CD4-positive, alpha-beta T cell treated with Interferon alpha-2 for 1 hour (primary cell): ENCODE measurements around the gene LAMA1.

Experiments
- DNase-seq, 2 donors: peaks; one replicate each; pipeline ENCODE4 v3.0.0-alpha.2; 2020 to 2022

The LAMA1 gene

GRCh38 chr18:7111134-7111533 is 6.5 kb downstream of the LAMA1 start:
- no peak for DNase-seq

GRCh38 chr18:7105943-7106342 is 11.7 kb downstream of the LAMA1 start:
- no peak for DNase-seq

GRCh38 chr18:7105268-7105667 is 12.3 kb downstream of the LAMA1 start:
- no peak for DNase-seq

- DNase-seq, result no peak
Observed at GRCh38 chr18:7104649-7105048, 12.9 kb downstream of the LAMA1 start.

- no peak for DNase-seq
Observed at GRCh38 chr18:7102131-7102530, 15.5 kb downstream of the LAMA1 start.

GRCh38 chr18:7096838-7097237 is 20.8 kb downstream of the LAMA1 start:
- DNase-seq, result no peak

- no peak for DNase-seq
Observed at GRCh38 chr18:7094427-7094826, 23.2 kb downstream of the LAMA1 start.

- no peak for DNase-seq
Observed at GRCh38 chr18:7090771-7091170, 26.8 kb downstream of the LAMA1 start.

- no peak for DNase-seq
Observed at GRCh38 chr18:7089369-7089768, 28.2 kb downstream of the LAMA1 start.

- no peak for DNase-seq
Observed at GRCh38 chr18:7084080-7085065, 33.2 kb downstream of the LAMA1 start.

GRCh38 chr18:7082671-7083070 is 34.9 kb downstream of the LAMA1 start:
- DNase-seq, result no peak

GRCh38 chr18:7079231-7079630 is 38.4 kb downstream of the LAMA1 start:
- no peak for DNase-seq

- no peak for DNase-seq
Observed at GRCh38 chr18:7072593-7072992, 45.0 kb downstream of the LAMA1 start.

- DNase-seq, result no peak
Observed at GRCh38 chr18:7071600-7071999, 46.0 kb downstream of the LAMA1 start.

GRCh38 chr18:7070466-7070865 is 47.1 kb downstream of the LAMA1 start:
- DNase-seq, result no peak

GRCh38 chr18:7068871-7069590 is 48.6 kb downstream of the LAMA1 start:
- DNase-seq, result no peak

- DNase-seq, result no peak
Observed at GRCh38 chr18:7066965-7067555, 50.5 kb downstream of the LAMA1 start.

GRCh38 chr18:7065736-7066135 is 51.9 kb downstream of the LAMA1 start:
- no peak for DNase-seq

- no peak for DNase-seq
Observed at GRCh38 chr18:7064346-7064745, 53.3 kb downstream of the LAMA1 start.

GRCh38 chr18:7062811-7063210 is 54.8 kb downstream of the LAMA1 start:
- no peak for DNase-seq

- DNase-seq, result no peak
Observed at GRCh38 chr18:7062236-7062635, 55.4 kb downstream of the LAMA1 start.

GRCh38 chr18:7059276-7059675 is 58.3 kb downstream of the LAMA1 start:
- DNase-seq, result no peak

GRCh38 chr18:7056026-7056425 is 61.6 kb downstream of the LAMA1 start:
- DNase-seq, result no peak

- no peak for DNase-seq
Observed at GRCh38 chr18:7049951-7050350, 67.6 kb downstream of the LAMA1 start.
